NCI-H1436 (cell line): ENCODE measurements around the gene TTI1.
"Not testable (repeated sequence)": the region's sequence is repeated elsewhere in the genome, so short reads cannot be mapped to it uniquely, and the experiment has no call there.

Experiments used
- DNase-seq: peaks from one replicate; lab custom pipeline; 2025; lab: John Stamatoyannopoulos, UW

The TTI1 gene

GRCh38 chr20:37968841-37969401, 64.3 kb downstream of the TTI1 start:
- peak; percentile 69 for DNase-seq

- DNase-seq = not testable (repeated sequence)
Observed at GRCh38 chr20:37963483-37963882, 69.8 kb downstream of the TTI1 start.

- no peak for DNase-seq
Observed at GRCh38 chr20:37961066-37961465, 72.2 kb downstream of the TTI1 start.

GRCh38 chr20:37958856-37959520, 74.3 kb downstream of the TTI1 start:
- no peak for DNase-seq

GRCh38 chr20:37956107-37956585, 77.1 kb downstream of the TTI1 start:
- DNase-seq = no peak

- DNase-seq = no peak
Observed at GRCh38 chr20:37955511-37955910, 77.7 kb downstream of the TTI1 start.

- DNase-seq = no peak
Observed at GRCh38 chr20:37954626-37955025, 78.6 kb downstream of the TTI1 start.

- DNase-seq = no peak
Observed at GRCh38 chr20:37954190-37954589, 79.1 kb downstream of the TTI1 start.

GRCh38 chr20:37948956-37949355, 84.3 kb downstream of the TTI1 start:
- DNase-seq = no peak

- no peak for DNase-seq
Observed at GRCh38 chr20:37947943-37948342, 85.3 kb downstream of the TTI1 start.

- DNase-seq = no peak
Observed at GRCh38 chr20:37946946-37947345, 86.3 kb downstream of the TTI1 start.

- peak; percentile 20 for DNase-seq
Observed at GRCh38 chr20:37945091-37945547, 88.1 kb downstream of the TTI1 start.

- DNase-seq = no peak
Observed at GRCh38 chr20:37944456-37944981, 88.7 kb downstream of the TTI1 start.

- DNase-seq = no peak
Observed at GRCh38 chr20:37943501-37944455, 89.5 kb downstream of the TTI1 start.

- no peak for DNase-seq
Observed at GRCh38 chr20:37943033-37943432, 90.2 kb downstream of the TTI1 start.

GRCh38 chr20:37941992-37942391, 91.3 kb downstream of the TTI1 start:
- no peak for DNase-seq

- DNase-seq = no peak
Observed at GRCh38 chr20:37941332-37941731, 91.9 kb downstream of the TTI1 start.

- DNase-seq = no peak
Observed at GRCh38 chr20:37940858-37941257, 92.4 kb downstream of the TTI1 start.

GRCh38 chr20:37939701-37940560, 93.3 kb downstream of the TTI1 start:
- no peak for DNase-seq

- DNase-seq = no peak
Observed at GRCh38 chr20:37938954-37939353, 94.3 kb downstream of the TTI1 start.

- no peak for DNase-seq
Observed at GRCh38 chr20:37938181-37938750, 95.0 kb downstream of the TTI1 start.
